Lower leg skin (tissue), 3 donors: ENCODE data around the gene CCL25.

Experiments used
- CTCF ChIP-seq, 3 donors: fragments of 450-650 bp; IDR thresholded peaks; one replicate each; pipeline ENCODE4 v1.5.1; 2016; ENCODE audit warnings: antibody characterized with exemption in 3 of 3, mild to moderate bottlenecking in 3 of 3, moderate library complexity in 2 of 3
- POLR2A ChIP-seq, 2 donors: fragments of 450-650 bp; IDR thresholded peaks; one replicate each; pipeline ENCODE4 v1.6.1; 2016 to 2017; ENCODE audit warnings: antibody characterized with exemption in 2 of 2, mild to moderate bottlenecking in 1 of 2, moderate library complexity in 1 of 2

GRCh38 chr19:8038815-8039214, 13.7 kb upstream of the CCL25 start:
- TF ChIP-seq CTCF (IDR thresholded peaks at IDR 0.05), result no peak
- TF ChIP-seq POLR2A (IDR thresholded peaks at IDR 0.05), result no peak
